Stimulated activated CD8-positive, alpha-beta memory T cell treated with anti-CD3 and anti-CD28 coated beads, Interleukin-4, amount 100 ng/mL, for 24 hours (primary cell): Measurements from ENCODE around the gene MACROD2.
"Not testable (repeated sequence)": the region's sequence is repeated elsewhere in the genome, so short reads cannot be mapped to it uniquely, and the experiment has no call there.

ENCODE experiments used
- DNase-seq: peaks from one replicate; pipeline ENCODE4 v3.0.0-alpha.2; 2020; ENCODE audit warnings: low read depth

MACROD2 gene

DNA sequence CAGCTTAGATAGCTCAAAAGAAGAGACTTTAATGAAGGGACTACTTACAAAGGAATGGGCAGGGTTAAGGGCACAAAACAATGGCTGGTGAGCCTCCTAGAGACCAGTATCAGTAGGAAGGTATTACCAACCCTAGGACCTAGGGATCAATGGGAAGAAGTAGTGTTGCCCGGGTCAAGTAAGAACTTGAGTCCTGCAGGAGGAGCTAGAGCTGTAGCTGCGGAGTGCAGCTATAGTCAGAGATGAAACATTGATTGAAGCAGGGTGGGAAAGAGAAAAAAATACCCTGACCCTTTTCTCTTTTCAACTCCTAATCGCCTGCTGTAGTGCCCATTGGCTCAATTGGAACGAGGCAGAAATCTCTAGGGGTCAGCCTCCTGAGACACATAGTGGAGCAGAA lies 198.1 kb downstream of the MACROD2 start:
- DNase-seq: no peak

DNA sequence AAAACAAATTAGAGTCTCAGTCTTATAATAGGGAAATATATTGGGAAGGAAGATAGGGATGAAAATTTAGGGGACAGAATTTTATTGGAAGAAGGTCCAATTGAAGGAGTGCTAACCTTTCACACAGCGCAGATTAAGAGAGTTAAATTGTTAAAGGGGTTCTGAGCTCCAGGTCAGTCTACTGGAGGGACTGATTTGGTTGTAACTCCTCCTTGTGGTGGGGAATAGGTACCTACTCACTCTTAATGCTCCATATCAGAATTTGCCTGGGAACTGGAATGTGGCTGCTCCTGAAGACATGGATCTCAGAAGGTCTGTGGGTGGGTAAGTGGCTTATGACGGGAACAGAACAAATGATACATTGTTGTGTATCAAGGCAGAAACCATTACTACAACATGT lies 198.6 kb downstream of the MACROD2 start:
- DNase-seq: no peak

DNA sequence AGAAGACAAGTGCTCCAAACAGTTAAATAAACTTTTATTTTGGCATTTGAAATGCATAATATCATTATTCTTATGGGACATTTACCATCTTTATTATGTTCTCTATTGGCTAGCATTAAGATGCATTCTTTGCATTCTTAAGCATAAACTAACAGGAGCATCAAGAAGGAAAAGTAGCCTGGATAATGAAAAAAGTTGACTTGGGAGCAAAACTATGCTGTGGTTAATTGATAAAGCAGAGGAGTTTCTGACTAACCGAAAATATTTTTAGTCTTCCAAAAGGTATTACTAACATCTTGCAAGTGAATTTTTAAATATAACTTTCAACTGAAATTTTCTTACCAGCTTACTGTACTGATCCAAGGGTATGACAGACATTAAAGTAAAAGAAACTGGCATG lies 201.8 kb downstream of the MACROD2 start:
- DNase-seq: no peak

DNA sequence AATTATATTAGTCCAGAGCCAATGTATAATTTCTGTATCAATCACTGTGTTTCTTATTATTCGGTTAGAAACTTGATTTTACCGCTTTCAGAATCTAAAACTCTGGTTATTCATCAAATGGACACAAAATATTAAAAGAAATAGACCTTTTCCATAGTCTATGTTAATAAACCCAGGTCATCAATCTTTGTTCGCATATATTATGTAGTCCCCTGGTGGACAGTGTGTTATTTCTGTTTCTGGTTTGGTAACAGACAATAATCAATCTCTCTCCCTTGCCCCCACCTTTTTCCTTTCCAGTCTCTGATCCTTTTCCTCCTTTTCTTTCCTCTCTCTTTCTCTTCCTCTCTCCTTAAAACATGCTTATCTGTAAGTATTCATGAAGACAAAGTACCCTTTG lies 203.1 kb downstream of the MACROD2 start:
- DNase-seq: no peak

DNA sequence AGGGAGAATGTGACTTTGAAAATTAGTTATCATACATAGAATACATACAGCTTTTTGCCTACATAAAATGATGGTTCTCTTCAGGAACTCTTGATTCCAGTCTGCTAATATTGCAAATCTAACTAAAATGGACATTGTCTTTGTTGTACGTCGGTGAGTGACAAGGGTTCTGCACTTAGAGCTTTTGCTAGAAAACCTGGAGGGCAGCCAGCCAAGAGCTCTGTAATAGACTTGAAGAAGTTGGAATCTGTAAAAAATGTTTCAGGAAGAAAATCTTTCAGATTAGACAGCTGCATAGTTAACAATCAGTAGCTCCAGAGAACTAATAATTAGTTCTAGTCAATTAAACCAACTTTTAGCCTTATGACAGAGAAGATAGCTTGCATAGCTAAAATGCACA lies 203.8 kb downstream of the MACROD2 start:
- no peak for DNase-seq

DNA sequence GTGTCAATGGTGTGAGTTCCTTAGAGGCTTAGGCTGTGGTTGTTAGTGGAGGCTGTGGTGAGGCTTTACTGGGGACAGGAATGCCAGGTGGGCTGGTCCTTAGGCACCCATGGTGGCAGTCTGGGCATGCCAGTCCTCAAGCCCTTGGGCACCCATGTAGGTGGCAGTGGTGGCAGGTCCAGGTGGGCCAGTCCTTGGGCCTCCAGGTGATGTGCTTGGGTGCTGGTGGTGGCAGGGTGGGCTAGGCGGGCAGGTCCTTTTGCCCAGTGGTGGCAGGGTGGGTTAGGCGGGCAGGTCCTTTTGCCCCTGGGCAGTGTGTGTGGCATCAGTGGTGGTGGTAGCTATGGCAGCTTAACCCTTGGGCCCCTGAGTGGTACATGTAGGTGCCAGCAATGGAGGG lies 208.3 kb downstream of the MACROD2 start:
- DNase-seq: no peak

DNA sequence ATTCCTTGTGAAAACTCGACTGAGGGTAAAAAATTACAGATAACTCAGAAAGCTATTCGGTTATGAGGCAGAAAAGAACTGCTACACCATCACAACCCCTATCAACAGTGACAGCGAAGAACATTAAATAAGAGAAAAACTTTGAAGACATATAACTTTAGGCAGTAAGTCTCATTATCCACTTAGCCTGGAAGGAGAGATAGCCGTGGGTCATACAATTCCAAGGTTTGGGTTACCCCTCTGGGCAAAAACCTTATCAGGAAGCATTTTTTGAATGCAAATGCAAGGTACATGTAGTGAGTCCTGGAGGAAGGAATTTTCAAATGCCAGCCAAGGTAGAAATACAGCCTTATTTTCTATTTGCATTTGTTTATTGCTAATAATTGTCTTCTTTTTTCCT lies 212.3 kb downstream of the MACROD2 start:
- no peak for DNase-seq

DNA sequence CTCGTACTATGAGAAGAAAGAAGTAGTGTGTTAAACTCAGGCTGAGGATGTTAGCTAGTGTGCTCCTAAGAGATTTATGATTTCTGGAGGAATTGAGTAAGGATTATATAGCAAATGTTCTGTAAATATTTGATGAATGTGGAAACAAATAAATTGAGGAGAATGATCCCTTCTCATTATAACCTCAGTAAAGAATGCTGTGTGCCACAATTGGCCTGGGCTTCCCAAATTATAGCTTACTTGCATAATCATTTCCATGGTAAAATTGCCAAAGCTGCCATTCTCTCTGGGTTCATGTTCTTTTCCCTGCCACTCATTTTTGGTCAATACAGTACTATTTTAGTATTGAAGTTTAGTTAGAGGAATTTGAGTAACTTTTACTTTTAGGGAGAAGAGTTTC lies 213.6 kb downstream of the MACROD2 start:
- DNase-seq: no peak

DNA sequence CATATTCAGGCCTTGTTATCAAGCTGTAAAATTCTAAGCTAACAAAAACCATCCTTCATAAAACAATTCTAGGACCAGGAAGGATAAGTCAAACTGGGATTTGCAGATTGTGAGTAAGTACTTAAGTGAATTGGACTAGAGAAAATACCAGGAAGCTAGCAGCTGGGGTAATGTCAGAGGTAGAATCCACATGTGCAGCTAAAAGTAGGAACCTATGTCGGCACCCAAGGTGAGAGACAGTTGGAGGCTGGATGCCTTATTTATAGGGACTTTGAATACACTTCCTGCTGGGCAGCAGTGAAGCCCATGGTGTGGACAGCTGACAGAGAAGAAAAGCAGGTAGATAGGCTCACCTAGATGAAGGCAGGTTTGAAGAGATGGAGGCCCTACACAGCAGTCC lies 214.8 kb downstream of the MACROD2 start:
- no peak for DNase-seq

DNA sequence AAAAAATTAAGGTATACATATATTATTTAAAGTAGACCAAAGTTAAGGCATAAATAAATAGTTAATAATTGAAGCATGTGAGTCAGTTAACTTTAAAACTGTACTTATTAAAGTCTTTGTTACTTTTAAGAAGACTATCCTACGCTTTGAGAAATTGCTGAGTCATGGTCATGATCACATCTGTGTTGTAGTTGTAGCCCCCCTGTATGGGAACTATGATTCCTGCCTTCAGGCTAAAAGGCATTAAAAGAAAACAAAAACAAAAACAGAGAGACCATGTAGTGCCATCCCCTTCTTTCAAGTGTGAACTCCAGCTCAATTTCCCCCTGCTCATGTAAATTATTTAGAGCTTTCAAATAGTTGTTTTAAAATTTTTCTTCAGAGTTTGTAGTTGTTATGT lies 218.7 kb downstream of the MACROD2 start:
- no peak for DNase-seq

DNA sequence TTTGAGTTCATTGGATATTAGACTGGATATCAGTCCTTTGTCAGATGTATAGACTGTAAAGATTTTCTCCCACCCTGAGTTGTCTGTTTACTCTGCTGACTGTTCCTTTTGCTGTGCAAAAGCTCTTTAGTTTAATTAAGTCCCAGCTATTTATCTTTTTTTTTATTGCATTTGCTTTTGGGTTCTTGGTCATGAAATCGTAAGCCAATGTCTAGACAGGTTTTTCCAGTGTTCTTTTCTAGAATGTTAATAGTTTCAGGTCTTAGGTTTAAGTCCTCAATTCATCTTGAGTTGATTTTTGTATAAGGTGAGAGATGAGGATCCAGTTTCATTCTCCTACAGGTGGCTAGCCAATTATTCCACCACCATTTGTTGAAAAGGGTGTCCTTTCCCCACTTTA lies 220.6 kb downstream of the MACROD2 start:
- not testable (repeated sequence) for DNase-seq

DNA sequence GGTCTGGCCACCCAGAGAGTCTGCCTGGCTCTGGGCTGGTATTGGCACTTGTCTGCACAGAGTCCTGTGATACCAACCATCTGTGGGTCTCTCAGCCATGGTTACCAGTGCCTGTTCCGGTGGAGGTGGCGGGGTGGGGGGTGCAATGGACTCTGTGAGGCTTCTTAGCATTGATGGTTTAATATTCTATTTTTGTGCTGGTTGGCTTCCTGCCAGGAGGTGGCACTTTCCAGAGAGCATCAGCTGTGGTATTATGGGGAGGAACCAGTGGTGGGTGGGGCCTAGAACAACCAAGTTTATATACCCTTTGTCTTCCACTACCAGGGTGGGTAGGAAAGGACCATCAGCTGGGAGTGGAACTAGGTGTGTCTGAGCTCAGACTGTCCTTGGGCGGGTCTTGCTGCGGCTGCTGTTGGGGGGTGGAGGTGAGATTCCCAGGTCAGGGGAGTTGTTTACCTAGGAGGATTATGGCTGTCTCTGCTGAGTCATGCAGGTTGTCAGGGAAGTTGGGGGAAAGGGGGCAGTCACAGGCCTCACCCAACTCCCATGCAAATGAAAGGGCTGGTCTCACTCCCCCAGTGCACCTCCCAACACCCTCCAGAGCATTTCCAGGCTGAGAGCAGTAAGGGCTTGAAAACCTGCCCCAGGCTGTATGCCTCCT lies 224.6 kb downstream of the MACROD2 start:
- DNase-seq: no peak

DNA sequence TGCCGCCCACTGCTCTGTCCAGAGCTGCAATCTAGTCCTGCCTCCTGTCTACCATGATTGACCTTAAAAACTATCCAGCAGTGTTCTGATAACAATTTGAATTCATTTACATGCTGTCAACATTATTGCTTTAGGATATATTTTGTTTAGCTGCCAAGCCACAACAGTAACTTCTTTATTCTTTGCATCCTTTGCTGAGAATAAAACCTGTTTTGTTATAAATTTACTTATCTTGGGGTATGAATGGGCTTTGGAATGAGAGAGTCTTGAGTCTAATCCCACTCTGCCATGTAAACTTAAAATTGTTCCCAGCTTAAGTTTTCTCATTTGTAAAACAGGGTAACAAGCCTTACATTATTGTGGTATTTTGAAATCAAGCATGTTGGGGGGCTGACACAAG lies 225.7 kb downstream of the MACROD2 start:
- no peak for DNase-seq

DNA sequence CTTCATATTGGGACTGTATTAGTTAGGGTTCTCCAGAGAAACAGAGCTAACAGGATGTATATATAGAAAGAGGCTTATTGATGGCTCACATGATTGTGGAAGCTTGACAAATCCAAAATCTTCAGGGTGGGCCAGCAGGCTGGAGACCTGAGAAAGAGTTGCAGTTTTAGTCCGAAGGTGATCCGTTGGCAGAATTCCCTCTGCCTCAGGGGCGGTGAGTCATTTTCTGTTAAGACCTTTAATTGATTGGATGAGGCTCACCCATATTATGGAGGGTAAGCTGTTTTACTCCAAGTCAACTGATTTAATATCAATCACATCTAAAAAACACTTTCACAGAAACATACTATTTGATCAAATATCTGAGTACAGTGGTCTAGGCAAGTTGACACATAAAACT lies 228.5 kb downstream of the MACROD2 start:
- DNase-seq: no peak

DNA sequence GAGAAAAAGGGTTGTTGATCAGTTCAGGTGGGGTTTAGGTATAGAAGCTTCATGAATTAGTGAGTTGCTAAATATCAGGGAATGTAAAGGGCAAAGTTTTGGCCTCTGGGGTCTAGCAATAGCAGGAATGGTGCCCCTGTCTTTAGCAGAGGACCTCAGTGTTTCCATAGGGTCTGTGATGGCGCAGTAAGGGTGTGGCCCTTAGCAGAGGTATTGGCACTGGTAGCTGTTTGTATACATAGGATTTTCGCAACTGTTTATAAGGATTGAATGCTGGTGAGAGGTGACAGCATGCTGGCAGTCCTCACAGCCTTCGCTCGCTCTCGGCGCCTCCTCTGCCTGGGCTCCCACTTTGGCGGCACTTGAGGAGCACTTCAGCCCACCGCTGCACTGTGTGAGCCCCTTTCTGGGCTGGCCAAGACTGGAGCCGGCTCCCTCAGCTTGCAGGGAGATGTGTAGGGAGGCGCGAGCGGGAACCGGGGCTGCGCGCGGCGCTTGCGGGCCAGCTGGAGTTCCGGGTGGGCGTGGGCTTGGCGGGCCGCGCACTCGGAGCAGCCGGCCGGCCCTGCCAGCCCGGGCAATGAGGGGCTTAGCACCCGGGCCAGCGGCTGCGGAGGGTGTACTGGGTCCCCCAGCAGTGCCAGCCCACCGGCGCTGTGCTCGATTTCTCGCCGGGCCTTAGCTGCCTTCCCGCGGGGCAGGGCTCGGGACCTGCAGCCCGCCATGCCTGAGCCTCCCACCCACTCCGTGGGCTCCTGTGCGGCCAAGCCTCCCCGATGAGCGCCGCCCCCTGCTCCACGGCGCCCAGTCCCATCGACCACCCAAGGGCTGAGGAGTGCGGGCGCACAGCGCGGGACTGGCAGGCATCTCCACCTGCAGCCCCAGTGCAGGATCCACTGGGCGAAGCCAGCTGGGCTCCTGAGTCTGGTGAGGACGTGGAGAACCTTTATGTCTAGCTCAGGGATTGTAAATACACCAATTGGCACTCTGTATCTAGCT lies 231.0 kb downstream of the MACROD2 start:
- DNase-seq: not testable (repeated sequence)

DNA sequence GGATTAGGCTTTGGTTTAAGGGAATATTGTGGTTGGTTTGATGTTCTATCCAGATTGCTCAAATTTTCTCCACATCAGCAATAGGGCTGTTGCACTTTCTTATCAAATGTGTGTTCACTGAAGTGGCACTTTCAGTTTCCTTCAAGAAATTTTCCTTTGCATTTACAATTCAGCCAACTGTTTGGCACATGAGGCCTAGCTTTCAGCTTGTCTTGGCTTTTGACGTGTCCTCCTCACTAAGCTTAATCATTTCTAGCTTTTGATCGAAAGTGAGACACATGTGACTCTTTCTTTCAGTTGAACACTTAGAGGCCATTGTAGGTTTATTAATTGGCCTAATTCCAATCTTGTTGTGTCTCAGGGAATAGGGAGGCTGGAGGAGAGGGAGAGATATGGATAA lies 237.3 kb downstream of the MACROD2 start:
- DNase-seq: no peak

DNA sequence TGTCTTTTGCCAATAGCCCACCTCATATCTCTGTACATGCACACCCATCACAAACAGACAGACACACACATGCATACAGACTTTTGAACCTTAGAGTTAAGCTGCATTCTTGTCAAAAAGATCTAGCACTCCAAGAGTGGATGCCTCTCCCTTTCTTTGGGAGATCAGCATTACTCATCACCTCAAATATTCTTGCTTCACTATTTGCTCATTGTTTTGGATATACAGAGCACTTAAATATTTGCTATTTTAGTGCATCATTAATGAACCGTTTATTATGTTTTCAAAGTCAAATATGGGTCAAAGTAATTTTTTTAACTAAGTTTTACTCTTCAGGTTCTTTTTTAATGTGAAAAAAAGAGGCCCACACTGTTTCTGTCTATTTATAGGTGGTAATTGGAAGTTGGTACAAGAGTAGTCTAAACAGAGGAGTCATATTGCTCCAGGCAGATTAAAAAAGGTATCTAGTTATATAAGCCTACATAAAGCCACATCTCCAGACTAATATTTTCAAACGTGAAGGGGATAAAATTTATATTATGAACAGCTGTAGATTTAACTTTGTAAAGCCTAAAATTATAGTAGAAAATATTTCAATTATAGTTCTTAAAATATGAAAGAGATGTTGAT lies 239.5 kb downstream of the MACROD2 start:
- DNase-seq: no peak

DNA sequence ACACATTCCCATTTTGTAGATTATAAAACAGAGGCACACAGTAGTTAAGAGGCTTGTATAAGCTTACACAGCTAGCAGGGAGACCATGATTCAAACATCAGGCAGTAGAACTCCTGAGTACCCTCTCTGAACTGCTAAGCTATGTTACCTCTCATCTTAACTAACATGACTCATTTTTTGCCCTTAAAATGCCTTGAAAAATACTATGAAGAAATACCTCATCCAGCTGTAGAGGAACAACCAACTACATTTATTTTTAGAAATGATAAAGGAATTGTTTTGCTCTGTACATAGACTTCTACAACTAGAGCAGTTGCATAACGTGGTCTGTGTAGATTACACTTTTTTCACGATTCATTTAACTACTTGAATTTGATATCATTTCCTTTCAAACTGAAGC lies 240.0 kb downstream of the MACROD2 start:
- DNase-seq: no peak

DNA sequence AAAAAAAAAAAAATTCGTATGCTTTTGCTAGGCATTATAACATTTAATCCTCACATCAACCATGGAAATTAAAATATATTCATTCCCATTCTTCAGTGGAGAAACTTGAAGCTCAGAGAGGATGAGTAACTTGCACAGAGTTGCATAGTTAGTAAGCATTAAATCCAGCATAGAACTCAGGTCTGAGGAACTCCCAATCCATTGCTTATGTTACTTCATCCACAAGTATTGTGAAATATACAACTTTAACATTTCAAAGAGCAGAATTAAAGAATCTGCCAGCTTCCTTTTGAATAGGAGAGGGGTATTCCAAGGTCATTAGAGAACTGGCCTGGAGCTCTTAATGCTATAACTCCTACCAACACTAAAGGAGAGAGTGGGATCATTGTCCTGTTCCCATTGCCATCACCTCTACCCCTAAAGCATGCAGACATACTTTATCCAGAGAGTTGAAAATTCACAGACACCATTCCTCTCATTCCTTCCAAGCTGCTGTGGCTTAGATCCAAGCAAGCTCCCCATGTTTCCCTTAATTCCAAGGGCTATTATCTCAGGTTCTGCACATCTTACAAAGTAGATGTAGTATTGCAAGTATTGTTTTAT lies 250.2 kb downstream of the MACROD2 start:
- no peak for DNase-seq

DNA sequence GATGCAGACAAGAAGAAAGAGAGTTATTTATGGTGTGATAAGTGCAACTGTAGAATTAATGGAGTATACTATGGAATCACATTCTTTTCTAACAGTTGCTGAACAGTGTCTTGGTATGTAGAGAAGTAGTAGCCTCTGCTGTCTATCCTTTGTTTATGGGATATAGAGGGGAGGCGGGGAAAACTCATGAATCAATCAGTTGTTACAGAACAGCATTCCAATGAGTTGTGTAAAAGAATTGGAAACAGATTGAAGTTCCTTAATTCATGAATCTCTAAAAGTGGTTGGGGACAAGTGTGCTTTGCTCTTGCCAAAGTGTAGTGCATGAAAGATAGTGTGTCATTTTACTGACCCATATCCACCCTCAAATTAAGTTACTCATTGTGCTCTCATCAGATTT lies 264.4 kb downstream of the MACROD2 start:
- DNase-seq: no peak

DNA sequence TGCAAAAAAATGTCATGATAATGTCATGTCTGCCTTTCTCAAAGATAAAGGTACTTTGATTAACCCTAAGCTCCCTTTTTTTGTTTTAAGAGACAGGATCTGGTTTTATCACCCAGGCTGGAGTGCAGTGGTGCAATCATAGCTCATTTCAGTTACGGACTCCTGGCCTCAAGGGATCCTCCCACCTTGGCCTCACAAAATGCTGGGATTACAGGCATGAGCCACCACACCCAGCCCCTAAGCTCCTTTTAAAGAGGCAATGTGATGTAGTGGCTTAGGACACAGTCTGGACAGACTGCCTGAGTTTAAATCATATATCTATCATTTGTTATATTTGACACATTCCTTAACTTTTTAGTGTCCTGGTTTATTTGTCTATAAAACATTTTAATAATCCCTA lies 265.1 kb downstream of the MACROD2 start:
- DNase-seq: no peak

DNA sequence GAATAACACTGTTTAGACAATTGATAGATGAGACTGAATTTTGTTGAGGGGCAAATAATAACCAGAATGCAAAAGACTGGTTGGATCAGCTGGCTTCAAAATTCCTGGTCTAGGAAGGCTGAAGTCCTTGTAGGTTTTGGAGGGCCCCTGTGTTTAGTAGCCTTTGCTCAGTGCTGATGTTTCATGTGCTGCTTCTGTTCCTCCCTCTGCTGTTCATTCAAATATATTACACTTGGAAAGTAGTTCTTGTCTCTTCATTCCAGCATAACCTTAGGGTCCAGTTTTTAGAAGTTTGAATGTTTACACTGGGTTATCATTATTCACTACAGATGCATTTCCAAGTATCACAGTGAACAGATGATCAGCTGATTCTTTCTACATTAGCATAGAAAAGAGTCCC lies 269.6 kb downstream of the MACROD2 start:
- DNase-seq: no peak

DNA sequence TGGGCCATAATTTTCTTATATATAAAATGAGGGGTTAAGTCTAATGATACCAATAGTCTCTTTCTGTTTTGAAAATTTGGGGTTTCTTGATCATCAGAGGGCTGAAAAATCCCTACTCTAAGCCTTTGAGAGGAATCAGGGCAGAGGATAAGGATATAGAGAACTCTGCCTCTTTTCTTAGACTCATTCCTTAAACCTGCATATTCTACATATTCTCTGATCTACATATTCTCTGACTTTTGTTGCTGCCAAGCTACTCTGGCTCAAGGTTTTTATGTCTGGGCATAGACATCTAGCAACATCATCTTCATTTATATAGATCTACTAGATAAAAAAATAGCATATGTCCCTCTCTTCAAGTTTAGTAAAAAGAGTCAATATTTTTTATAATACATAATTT lies 270.9 kb downstream of the MACROD2 start:
- DNase-seq: no peak
